Endodermal cell (in vitro differentiated cells): ENCODE data around the gene NDST4. TPM values are rescaled to one million over a fixed set of nuclear protein-coding genes. Genes with fewer than 3 reads are reported as not detected.

Experiments
- DNase-seq: peaks from one replicate; pipeline ENCODE4 v3.0.0-alpha.2; 2017
- H3K27ac ChIP-seq: 2 replicates; pipeline ENCODE4 v1.5.1; 2013; ENCODE audit warnings: mild to moderate bottlenecking, low read depth, low read length, moderate library complexity
- H3K27me3 ChIP-seq: 2 replicates; pipeline ENCODE4 v1.6.1; 2013; ENCODE audit warnings: mild to moderate bottlenecking, low read length, moderate library complexity; ENCODE audit not compliant: insufficient read depth, control insufficient read depth, poor library complexity, severe bottlenecking
- H3K36me3 ChIP-seq: 2 replicates; pipeline ENCODE4 v1.7.0; 2013; ENCODE audit warnings: mild to moderate bottlenecking, low read length, moderate library complexity; ENCODE audit not compliant: control insufficient read depth, insufficient read depth
- H3K4me1 ChIP-seq: one replicate; pipeline ENCODE4 v1.7.0; 2013; ENCODE audit warnings: low read length; ENCODE audit not compliant: control insufficient read depth, insufficient read depth
- H3K4me3 ChIP-seq: 2 replicates; pipeline ENCODE4 v1.5.1; 2013; ENCODE audit warnings: mild to moderate bottlenecking, low read length, moderate library complexity
- H3K9ac ChIP-seq: 2 replicates; pipeline ENCODE4 v1.6.1; 2013; ENCODE audit warnings: mild to moderate bottlenecking, low read length, moderate library complexity; ENCODE audit not compliant: poor library complexity, severe bottlenecking; ENCODE audit errors: extremely low read depth
- H3K9me3 ChIP-seq: 2 replicates; pipeline ENCODE4 v1.6.1; 2013; ENCODE audit warnings: mild to moderate bottlenecking, low read length, moderate library complexity; ENCODE audit not compliant: control insufficient read depth
- H3K27ac Mint-ChIP-seq: 2 replicates; pipeline ENCODE4 v1.8.0; 2020; ENCODE audit warnings: mixed read lengths
- H3K27me3 Mint-ChIP-seq: 2 replicates; pipeline ENCODE4 v1.8.0; 2021; ENCODE audit warnings: mild to moderate bottlenecking, mixed read lengths; ENCODE audit not compliant: insufficient read depth
- H3K36me3 Mint-ChIP-seq: 2 replicates; pipeline ENCODE4 v1.8.0; 2020; ENCODE audit warnings: low read depth, mixed read lengths
- H3K4me1 Mint-ChIP-seq: 2 replicates; pipeline ENCODE4 v1.8.0; 2020; ENCODE audit warnings: mixed read lengths
- H3K4me3 Mint-ChIP-seq: 2 replicates; pipeline ENCODE4 v1.8.0; 2020; ENCODE audit warnings: mild to moderate bottlenecking, moderate library complexity, mixed read lengths
- H3K9me3 Mint-ChIP-seq: 2 replicates; pipeline ENCODE4 v1.8.0; 2020; ENCODE audit warnings: mild to moderate bottlenecking, mixed read lengths
- WGBS, 2 experiments: methylation state at CpG; one replicate each; pipeline versions ENCODE4 v1.1.5 to v1.1.7; 2013; ENCODE audit warnings: missing lambda C conversion rate in 2 of 2, mixed read lengths in 1 of 2; ENCODE audit not compliant: insufficient coverage in 1 of 2, insufficient read length in 1 of 2; 5-methylcytosine and 5-hydroxymethylcytosine counted together
- total RNA-seq, 2 donors: library from RNA; stranded (reverse); fragmentation: NEBNext Ultra II Directional in 1 of 2; extraction: Animal tissue kit (Norgen Biotek cat#: 25700) in 1 of 2; gene quantifications; 2 replicates in 1 of 2; 3 replicates in 1 of 2; pipeline ENCODE4 v1.2.1, GENCODE V29; 2021
- TF ChIP-seq, protein P1 (sequence below): fragments of 200-600 bp; sonication (generic); conservative IDR thresholded peaks from 2 replicates; pipeline ENCODE4 v1.5.0; 2021; ENCODE audit warnings: antibody characterized with exemption, mild to moderate bottlenecking

NDST4 gene
- total RNA-seq, 2 donors from 2014 or later = 0.31 TPM; not detected in 1

DNA sequence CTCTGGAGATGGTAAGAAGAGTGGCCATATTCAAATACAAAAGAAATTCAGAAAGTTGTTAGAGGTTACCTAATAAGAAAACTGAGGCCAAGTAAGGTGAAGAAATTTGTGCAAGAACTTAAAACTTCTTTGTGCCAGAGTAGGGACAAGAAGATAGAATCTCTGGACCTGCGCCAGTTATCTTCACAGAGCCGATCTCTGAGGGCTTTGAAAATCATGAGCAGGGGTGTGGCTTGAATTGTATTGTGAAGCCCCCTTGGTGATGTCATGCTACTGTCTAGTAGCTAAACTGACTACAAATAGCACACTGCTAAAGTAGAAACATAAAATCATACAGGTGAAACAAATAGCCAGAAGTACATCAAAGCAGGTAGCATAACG is 330.2 kb downstream of the NDST4 start:
- H3K4me3 ChIP-seq = no peak overlapping the region
- no peaks in the 10 kb centered on the region for H3K27me3 ChIP-seq
- no peaks in the 10 kb centered on the region for H3K27me3 Mint-ChIP-seq
- no peaks in the 10 kb centered on the region for H3K4me1 ChIP-seq
- TF ChIP-seq, protein P1, sequence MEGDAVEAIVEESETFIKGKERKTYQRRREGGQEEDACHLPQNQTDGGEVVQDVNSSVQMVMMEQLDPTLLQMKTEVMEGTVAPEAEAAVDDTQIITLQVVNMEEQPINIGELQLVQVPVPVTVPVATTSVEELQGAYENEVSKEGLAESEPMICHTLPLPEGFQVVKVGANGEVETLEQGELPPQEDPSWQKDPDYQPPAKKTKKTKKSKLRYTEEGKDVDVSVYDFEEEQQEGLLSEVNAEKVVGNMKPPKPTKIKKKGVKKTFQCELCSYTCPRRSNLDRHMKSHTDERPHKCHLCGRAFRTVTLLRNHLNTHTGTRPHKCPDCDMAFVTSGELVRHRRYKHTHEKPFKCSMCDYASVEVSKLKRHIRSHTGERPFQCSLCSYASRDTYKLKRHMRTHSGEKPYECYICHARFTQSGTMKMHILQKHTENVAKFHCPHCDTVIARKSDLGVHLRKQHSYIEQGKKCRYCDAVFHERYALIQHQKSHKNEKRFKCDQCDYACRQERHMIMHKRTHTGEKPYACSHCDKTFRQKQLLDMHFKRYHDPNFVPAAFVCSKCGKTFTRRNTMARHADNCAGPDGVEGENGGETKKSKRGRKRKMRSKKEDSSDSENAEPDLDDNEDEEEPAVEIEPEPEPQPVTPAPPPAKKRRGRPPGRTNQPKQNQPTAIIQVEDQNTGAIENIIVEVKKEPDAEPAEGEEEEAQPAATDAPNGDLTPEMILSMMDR = no peak
- H3K9me3 Mint-ChIP-seq = no peaks in the 10 kb centered on the region
- no peak for DNase-seq
- H3K27ac Mint-ChIP-seq = no peak overlapping the region
- 90 to 100% methylated on average over 1 to 3 of the region's 3 CpGs for WGBS, 2 experiments
- no peak overlapping the region for H3K9ac ChIP-seq
- H3K36me3 Mint-ChIP-seq = no peaks in the 10 kb centered on the region
- H3K27ac ChIP-seq = no peak overlapping the region
- no peaks in the 10 kb centered on the region for H3K9me3 ChIP-seq
- peaks cover 13% of the 10 kb centered on the region for H3K4me1 Mint-ChIP-seq
- no peak overlapping the region for H3K4me3 Mint-ChIP-seq
- no peaks in the 10 kb centered on the region for H3K36me3 ChIP-seq

DNA sequence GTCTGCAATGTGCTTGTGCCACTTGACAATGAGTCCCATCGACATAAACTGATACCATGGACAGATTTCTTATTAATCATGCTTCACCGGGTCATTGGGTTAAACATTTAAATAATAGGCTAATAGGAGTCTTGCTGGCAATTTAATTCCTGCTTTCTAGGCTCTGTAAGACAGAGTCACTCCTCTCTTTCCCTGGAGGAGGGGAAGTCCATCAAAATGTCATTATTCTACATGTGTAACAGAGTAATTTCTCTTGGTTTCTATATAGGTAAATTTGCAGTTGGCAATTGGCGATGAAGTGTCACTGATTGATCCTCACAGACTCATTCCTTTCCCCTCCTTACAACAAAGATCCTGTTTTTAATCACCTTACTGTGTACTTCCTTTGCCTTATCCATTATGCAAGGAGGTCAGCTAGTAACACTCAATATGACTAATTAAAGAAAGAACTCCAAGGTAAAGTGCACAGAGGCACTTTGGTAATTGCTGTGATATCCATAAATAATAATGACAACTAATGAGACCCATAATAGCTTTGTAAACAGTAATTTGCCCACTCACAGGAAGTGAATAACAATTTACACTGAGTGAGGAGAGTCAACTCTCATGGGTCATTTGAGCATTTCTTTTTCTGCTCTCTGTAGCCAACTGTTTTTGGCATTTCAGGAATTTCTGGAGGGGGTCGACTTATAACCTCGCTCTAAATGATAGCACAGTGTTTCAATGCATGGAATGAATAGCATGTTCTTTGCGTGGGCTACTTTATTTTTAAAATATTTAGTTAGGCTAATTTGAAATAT is 330.8 kb downstream of the NDST4 start:
- no peaks in the 10 kb centered on the region for H3K27me3 Mint-ChIP-seq
- Histone ChIP-seq H3K36me3 (no peaks in the 10 kb centered on the region), H3K27me3 (no peaks in the 10 kb centered on the region), H3K9me3 (no peaks in the 10 kb centered on the region), H3K4me1 (no peaks in the 10 kb centered on the region), H3K4me3 (no peak overlapping the region), H3K9ac (no peak overlapping the region), H3K27ac (peak overlapping the region; percentile 6)
- DNase-seq = no peak
- peak overlapping the region; percentile 65 for H3K27ac Mint-ChIP-seq
- no peak overlapping the region for H3K4me3 Mint-ChIP-seq
- TF ChIP-seq, protein P1 = no peak
- no peaks in the 10 kb centered on the region for H3K36me3 Mint-ChIP-seq
- WGBS, 2 experiments = 70 to 83% methylated on average over 1 to 6 of the region's 6 CpGs
- H3K9me3 Mint-ChIP-seq = no peaks in the 10 kb centered on the region
- peaks cover 13% of the 10 kb centered on the region for H3K4me1 Mint-ChIP-seq

DNA sequence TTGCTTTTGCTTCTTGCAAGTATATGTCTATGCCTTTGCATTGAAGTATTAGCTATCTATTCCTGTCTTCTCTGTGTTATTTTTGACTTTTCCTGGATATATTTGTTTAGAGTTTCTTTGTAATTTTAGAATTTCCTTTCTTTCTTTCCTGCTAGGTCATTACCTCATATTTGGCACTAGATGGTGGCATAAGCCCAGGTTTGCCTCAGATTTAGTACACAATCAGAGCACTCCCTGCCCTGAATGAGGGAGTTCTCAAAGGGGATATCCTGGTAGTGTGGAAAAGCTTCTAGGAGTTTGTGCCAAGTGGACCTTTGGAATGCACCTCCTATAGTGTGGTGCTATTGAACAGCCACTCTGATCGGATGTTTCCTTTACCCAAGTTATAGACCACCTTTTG is 333.2 kb downstream of the NDST4 start:
- Histone ChIP-seq H3K4me3 (no peak overlapping the region), H3K9me3 (no peaks in the 10 kb centered on the region), H3K36me3 (no peaks in the 10 kb centered on the region), H3K4me1 (no peaks in the 10 kb centered on the region), H3K27ac (no peak overlapping the region), H3K27me3 (no peaks in the 10 kb centered on the region), H3K9ac (no peak overlapping the region)
- no peaks in the 10 kb centered on the region for H3K27me3 Mint-ChIP-seq
- TF ChIP-seq, protein P1 = peak; percentile 81
- no peak overlapping the region for H3K4me3 Mint-ChIP-seq
- H3K4me1 Mint-ChIP-seq = peaks cover 13% of the 10 kb centered on the region
- H3K36me3 Mint-ChIP-seq = no peaks in the 10 kb centered on the region
- no peaks in the 10 kb centered on the region for H3K9me3 Mint-ChIP-seq
- 60 to 91% methylated on average over 1 of the region's 1 CpG for WGBS, 2 experiments
- peak; percentile 63 for DNase-seq
- H3K27ac Mint-ChIP-seq = no peak overlapping the region
